Measurements from ENCODE around the gene ITGB7. TPM values are rescaled to one million over a fixed set of nuclear protein-coding genes. Genes with fewer than 3 reads are reported as not detected.

ITGB7 gene
- polyA plus RNA-seq, 1 experiment: 0.63 TPM

DNA sequence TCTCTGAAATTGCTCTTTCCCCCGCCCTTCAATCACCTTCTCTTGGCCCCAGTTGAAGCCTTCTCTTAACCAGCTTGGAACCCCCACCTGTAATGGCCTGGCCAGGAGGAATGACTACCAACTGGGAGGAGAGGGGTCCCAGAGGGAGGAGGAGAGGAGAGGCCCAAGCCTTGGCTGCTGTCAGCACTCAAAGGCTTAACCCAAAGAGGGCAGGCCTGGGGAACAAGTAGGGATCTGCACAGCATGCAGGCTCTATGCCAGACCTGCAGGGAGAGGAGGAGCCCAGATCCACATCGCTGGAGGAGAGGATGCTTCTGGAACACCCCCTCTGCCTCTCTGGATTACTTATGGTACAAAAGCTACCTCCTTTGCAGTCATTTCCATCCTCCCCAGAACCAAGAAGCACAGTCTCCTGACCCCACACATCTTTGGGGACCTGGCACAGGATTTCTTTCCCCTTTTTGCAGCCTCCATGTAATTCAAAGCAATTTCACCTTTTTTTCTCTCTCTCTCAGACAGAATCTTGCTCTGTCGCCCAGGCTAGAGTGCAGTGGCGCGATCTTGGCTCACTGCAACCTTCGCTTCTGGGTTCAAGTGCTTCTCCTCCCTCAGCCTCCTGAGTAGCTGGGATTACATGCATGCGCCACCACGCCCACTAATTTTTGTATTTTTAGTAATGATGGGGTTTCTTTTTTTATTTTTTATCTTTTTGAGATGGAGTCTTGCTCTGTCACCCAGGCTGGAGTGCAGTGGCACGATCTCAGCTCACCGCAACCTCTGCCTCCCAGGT is 18.8 kb upstream of the ITGB7 start:
- CTCF ChIA-PET: interaction anchor here (1.8 kb wide), 1 partner anchor 11 kb away, joined by 4 read pairs; no protein-coding TSS in a partner anchor
- no peak for DNase-seq (ENCODE audit: low read depth)
- Histone ChIP-seq H3K27me3 (ENCODE audit: control insufficient read depth, insufficient read depth, low read length) (no peaks in the 10 kb centered on the region), H3K36me3 (ENCODE audit: control insufficient read depth, insufficient read depth, low read length) (no peaks in the 10 kb centered on the region), H3K4me3 (ENCODE audit: low read depth, low read length) (no peak overlapping the region)
- POLR2A ChIA-PET: no interaction called here
- TF ChIP-seq, protein P1, sequence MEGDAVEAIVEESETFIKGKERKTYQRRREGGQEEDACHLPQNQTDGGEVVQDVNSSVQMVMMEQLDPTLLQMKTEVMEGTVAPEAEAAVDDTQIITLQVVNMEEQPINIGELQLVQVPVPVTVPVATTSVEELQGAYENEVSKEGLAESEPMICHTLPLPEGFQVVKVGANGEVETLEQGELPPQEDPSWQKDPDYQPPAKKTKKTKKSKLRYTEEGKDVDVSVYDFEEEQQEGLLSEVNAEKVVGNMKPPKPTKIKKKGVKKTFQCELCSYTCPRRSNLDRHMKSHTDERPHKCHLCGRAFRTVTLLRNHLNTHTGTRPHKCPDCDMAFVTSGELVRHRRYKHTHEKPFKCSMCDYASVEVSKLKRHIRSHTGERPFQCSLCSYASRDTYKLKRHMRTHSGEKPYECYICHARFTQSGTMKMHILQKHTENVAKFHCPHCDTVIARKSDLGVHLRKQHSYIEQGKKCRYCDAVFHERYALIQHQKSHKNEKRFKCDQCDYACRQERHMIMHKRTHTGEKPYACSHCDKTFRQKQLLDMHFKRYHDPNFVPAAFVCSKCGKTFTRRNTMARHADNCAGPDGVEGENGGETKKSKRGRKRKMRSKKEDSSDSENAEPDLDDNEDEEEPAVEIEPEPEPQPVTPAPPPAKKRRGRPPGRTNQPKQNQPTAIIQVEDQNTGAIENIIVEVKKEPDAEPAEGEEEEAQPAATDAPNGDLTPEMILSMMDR (IDR thresholded peaks at IDR 0.05; ENCODE audit: insufficient read depth, low read depth, low read length): no peak

DNA sequence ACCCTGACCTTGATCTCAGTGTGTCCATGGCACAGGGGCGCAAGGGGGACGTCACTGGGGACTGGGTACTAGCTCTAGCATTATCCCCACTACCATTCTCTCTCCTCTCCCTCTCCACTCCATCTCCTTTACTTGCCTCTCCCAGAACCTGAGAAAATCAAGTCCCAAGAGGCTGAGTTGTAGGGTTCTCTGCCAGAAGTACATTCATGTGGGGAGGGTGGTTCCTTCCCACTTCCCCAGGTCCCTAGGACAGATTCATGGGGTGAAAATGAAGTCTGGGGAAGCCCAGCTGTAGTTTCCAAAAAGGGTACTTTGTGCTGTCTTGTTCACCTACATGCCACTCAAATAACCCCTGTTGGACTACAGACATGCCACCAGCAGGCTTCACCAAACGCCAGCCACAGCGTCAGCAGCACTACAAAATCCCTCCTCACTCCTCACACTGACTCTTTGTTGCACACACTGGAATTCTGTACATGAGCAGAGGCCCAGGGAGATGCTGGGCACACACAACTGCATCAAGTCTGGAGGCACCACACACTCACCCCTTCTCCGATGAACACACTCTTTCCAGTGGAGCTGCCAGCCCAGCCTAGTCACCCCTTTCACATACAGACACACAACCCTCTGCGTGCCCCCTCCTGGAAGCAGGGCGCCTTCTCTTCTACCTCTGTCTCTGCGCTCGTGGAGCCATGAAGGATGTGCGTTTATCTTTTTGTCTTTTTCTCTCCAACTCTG is 18.0 kb upstream of the ITGB7 start:
- CTCF ChIA-PET: interaction anchor here (0.8 to 1.8 kb wide), 2 partner anchors 8 to 11 kb away, joined by 3 to 4 read pairs; no protein-coding TSS in a partner anchor
- DNase-seq (ENCODE audit: low read depth): no peak
- H3K36me3 ChIP-seq (ENCODE audit: control insufficient read depth, insufficient read depth, low read length): no peaks in the 10 kb centered on the region
- no peak overlapping the region for H3K4me3 ChIP-seq (ENCODE audit: low read depth, low read length)
- POLR2A ChIA-PET: no interaction called here
- H3K27me3 ChIP-seq (ENCODE audit: control insufficient read depth, insufficient read depth, low read length): no peaks in the 10 kb centered on the region
- TF ChIP-seq, protein P1 (IDR thresholded peaks at IDR 0.05; ENCODE audit: insufficient read depth, low read depth, low read length): no peak

DNA sequence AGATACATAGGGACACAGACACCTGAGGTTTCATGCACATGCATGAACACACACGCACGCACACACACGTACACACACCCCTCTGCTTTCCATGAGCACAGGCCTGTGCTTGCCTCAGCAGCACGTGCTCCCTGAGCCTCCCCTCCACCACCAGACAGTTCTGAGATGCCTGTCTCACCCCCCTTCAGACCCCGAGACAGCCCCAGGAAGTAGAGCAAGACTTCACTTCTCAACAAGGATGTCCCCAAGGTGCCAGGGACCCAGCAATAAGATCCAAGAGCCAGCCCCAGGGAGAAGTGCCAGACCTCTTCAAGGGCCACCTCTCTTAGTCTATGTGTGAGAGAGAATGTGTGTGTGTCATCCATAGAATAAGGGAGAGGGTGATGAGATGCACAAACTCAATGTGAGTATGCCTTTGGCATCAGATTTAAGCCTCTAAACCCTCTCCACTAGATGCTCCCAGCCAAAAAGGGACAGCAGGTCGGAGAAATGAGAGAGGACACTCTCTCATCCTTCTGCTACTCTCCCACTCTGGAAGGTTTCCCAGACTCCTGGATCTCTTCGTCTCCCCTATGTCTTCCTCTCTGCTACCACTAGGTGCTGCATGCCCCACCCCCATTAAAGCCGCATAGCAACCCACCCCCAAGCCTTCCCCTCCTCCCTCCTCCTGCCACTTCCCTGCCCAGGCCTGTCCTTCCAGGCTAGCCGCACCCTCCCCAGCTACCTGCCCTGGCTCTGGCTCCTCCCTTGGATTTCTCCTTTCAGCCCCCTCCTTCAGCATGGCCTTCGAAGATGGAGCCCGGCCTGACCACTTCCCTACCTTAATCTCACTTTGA is 17.2 kb upstream of the ITGB7 start:
- no peak overlapping the region for H3K4me3 ChIP-seq (ENCODE audit: low read depth, low read length)
- TF ChIP-seq, protein P1 (IDR thresholded peaks at IDR 0.05; ENCODE audit: insufficient read depth, low read depth, low read length): peak; percentile 47
- no peaks in the 10 kb centered on the region for H3K36me3 ChIP-seq (ENCODE audit: control insufficient read depth, insufficient read depth, low read length)
- ChIA-PET POLR2A (interaction anchor here (0.6 to 1.0 kb wide), 2 partner anchors 44 to 152 kb away, joined by 3 to 6 read pairs; partner anchors contain the start of gene ESPL1), CTCF (interaction anchor here (0.8 to 1.8 kb wide), 3 partner anchors 9 to 37 kb away, joined by 3 to 4 read pairs (median 3); no protein-coding TSS in a partner anchor)
- no peaks in the 10 kb centered on the region for H3K27me3 ChIP-seq (ENCODE audit: control insufficient read depth, insufficient read depth, low read length)
- DNase-seq (ENCODE audit: low read depth): no peak

DNA sequence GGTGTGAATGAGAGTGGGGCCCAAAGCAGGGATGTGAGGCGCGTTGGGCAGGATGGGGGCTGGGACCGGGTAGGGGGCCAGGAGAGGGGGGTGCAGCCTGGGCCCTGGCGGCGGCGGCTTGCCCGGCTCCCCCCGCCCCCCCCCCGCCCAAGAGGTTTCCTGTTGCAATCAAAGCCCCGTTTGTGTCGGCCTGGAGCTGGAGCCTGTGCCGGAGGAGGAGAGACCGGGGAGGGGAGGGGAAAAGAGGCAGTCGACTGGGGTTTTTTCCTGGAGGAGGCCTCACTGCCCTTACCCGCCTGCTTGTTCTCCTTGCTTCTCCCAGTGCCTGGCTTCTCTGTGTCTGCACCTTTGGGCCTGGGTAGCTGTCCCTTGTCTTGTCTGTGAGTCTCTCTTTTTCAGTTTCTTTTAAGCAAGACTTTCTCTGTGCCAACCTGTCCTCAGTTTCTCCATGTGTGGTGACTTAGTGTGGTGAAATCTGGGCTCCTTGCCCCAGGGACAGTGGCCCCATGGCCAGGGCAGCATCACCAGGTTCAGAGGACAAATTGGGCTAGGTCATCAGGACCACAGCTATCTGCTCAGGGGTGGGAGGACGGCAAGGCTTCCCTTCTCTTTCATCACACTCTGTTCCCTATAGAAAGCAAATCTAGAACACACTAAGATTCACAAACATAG is 16.5 kb upstream of the ITGB7 start:
- no peak for DNase-seq (ENCODE audit: low read depth)
- ChIA-PET POLR2A (interaction anchor here (0.6 to 1.0 kb wide), 4 partner anchors 10 to 217 kb away, joined by 3 to 11 read pairs (median 4); partner anchors contain the start of gene ESPL1), CTCF (interaction anchor here (0.6 to 1.2 kb wide), 4 partner anchors 9 to 70 kb away, joined by 3 to 6 read pairs (median 3); no protein-coding TSS in a partner anchor)
- H3K27me3 ChIP-seq (ENCODE audit: control insufficient read depth, insufficient read depth, low read length): no peaks in the 10 kb centered on the region
- H3K4me3 ChIP-seq (ENCODE audit: low read depth, low read length): no peak overlapping the region
- no peaks in the 10 kb centered on the region for H3K36me3 ChIP-seq (ENCODE audit: control insufficient read depth, insufficient read depth, low read length)
- TF ChIP-seq, protein P1 (IDR thresholded peaks at IDR 0.05; ENCODE audit: insufficient read depth, low read depth, low read length): no peak
